Measurements from ENCODE around the gene ZNF358. TPM values are rescaled to one million over a fixed set of nuclear protein-coding genes. Genes with fewer than 3 reads are reported as not detected.
"Not testable (repeated sequence)": the region's sequence is repeated elsewhere in the genome, so short reads cannot be mapped to it uniquely, and the experiment has no call there.

ZNF358 gene
- total and polyA plus RNA-seq, 7 donors = 29.3 to 120 (median 64.5) TPM

DNA sequence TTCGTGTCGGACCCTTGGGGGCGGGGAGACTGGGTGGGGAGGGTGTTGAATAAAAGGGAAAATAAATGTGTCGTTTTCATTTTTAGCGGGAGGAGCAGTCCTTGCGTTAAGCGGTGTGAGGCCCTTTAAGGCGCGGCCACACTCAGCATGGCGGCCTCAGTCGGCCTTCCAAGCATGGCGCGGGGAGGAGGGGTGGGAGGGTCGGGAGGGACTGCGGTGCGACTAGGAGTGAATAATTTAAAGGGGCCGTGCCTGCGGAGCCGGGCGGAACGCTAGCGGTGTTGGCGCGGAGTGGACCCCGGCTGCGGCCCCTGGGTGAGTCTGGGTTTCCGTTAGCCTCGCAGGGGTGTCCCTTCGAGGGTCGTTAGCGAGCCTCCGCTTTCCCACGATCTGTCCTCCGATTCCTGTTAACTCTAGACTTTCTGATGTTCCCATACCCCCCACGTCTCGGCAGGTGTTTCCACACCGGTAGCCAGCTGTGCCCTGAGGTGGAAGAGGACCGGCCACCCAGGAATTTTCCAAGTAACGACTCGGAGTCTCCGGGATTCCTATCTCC lies 18.1 kb downstream of the ZNF358 start:
- 0% methylated on average over 41 of the region's 41 CpGs for WGBS, 2 donors
- Histone ChIP-seq H3K4me1 (peaks cover 0 to 27% (median 16%) of the 10 kb centered on the region in 4 donors), H3K27me3 (no peaks in the 10 kb centered on the region), H3K27ac (peak overlapping the region; percentile 87 to 97 (median 96)), H3K9me3 (no peaks in the 10 kb centered on the region), H3K4me3 (peak overlapping the region; percentile 72 to 89 (median 84)), H3K36me3 (peaks cover 0 to 42% (median 17%) of the 10 kb centered on the region in 4 donors)
- DNase-seq = peak; percentile 95
- intact Hi-C loops (cut with DNase I) = loop anchor here (10.0 kb wide), 1 partner anchor 799 kb away; the partner anchor contains the start of genes GPR108 and TRIP10
- TF ChIP-seq POLR2A (IDR thresholded peaks at IDR 0.05) (peak; percentile 57 to 70), EP300 (IDR thresholded peaks at IDR 0.05) (no peak), POLR2AphosphoS5 (IDR thresholded peaks at IDR 0.05) (peak; percentile 87 to 95 (median 89))
- TF ChIP-seq, protein P1, sequence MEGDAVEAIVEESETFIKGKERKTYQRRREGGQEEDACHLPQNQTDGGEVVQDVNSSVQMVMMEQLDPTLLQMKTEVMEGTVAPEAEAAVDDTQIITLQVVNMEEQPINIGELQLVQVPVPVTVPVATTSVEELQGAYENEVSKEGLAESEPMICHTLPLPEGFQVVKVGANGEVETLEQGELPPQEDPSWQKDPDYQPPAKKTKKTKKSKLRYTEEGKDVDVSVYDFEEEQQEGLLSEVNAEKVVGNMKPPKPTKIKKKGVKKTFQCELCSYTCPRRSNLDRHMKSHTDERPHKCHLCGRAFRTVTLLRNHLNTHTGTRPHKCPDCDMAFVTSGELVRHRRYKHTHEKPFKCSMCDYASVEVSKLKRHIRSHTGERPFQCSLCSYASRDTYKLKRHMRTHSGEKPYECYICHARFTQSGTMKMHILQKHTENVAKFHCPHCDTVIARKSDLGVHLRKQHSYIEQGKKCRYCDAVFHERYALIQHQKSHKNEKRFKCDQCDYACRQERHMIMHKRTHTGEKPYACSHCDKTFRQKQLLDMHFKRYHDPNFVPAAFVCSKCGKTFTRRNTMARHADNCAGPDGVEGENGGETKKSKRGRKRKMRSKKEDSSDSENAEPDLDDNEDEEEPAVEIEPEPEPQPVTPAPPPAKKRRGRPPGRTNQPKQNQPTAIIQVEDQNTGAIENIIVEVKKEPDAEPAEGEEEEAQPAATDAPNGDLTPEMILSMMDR (IDR thresholded peaks at IDR 0.05) = no peak

DNA sequence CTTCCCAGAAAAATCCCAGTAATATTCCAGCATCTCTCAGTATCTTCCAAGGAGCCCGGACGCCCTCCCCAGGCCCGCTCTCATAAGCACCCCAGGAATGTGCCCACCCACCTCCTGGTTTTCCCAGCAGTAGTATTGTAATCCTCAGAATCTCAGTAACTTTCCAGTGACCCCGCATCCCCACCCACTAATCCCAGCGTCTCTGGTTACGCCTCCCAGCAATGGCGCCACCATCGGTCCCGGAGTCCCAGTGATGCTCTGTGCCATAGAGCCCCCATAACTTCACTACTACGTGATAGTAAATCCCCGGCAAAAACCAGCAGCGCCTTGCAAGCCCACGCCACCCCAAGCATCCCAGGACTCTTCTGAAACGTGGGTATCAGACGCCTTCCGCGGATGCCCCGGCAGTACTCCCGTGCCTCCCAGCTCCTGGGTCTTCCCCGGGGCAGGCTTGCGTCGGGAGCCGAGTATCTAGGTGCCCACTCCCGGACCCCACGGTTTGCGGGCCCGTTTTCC lies 18.7 kb downstream of the ZNF358 start:
- intact Hi-C loops (cut with DNase I) = loop anchor here (1.0 to 10.0 kb wide), 4 partner anchors 17 to 800 kb away; partner anchors contain the start of genes GPR108, PEX11G and TRIP10
- DNase-seq = peak; percentile 92
- Histone ChIP-seq H3K9me3 (no peaks in the 10 kb centered on the region), H3K36me3 (peaks cover 0 to 42% (median 16%) of the 10 kb centered on the region in 4 donors), H3K27ac (peak overlapping the region; percentile 87 to 97 (median 96)), H3K4me3 (peak overlapping the region; percentile 72 to 89 (median 84)), H3K4me1 (peaks cover 0 to 27% (median 16%) of the 10 kb centered on the region in 4 donors), H3K27me3 (no peaks in the 10 kb centered on the region)
- 0 to 1% methylated on average over 27 of the region's 27 CpGs for WGBS, 2 donors
- TF ChIP-seq EP300 (IDR thresholded peaks at IDR 0.05) (no peak), POLR2AphosphoS5 (IDR thresholded peaks at IDR 0.05) (peak in 1 of 4 donors; percentile 31)

DNA sequence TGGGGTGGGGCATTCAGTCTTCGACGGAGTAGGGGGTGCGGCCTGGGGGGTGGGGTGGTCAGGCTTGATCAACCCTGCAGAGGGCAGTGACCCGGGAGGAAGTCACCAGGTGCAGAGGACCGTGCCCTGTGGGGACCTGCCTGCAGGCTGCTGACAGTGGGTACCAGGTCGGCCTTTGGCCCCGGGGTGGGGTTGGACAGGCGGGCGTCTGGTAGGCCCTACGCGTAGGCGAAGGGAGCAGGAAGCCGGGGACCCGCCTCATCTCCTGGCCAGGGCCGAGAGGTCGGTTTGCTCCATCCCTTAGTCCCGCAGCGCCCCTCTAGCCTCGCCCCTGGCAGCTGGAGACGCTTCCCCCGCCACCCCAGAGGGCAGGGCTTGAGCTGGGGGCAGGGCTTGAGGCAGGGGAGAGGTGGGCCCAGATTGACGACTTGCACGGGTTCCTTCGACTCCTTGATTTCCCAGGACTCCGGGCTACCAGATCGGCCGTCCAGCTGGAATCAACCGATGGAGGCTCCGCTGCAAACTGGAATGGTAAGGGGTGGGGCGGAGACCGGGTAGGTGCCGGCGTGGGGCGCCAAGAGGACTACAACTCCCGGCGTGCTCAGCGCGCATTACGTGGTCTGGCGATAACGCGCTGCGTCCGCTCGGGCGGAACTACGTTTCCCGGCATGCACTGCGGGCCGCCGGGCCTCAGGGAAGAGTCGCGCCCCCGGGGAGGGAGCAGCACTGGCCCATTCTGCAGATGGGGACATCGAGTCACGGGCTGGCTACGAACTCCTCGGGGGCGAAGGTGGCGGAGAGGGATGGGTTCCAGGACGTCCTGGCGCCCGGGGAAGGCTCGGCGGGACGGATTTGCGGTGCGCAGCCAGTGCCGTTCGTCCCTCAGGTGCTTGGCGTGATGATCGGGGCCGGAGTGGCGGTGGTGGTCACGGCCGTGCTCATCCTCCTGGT lies 19.4 kb downstream of the ZNF358 start, which contains the start of gene PNPLA6:
Gene PNPLA6 (plus strand): TSS at position 671 of the 951 bp plus-strand sequence. CDS start 72 bp downstream, at position 743.
- peak within 1 kb of the TSS; percentile 87 to 97 (median 96) for H3K27ac ChIP-seq
- peak; percentile 46 to 69 for TF ChIP-seq POLR2A (IDR thresholded peaks at IDR 0.05)
- TF ChIP-seq EP300 (IDR thresholded peaks at IDR 0.05) = no peak
- peak; percentile 86 to 95 (median 90) for TF ChIP-seq POLR2AphosphoS5 (IDR thresholded peaks at IDR 0.05)
- TF ChIP-seq, protein P1 (IDR thresholded peaks at IDR 0.05) = no peak
- peaks cover 0 to 27% (median 16%) of the 10 kb centered on the region in 4 donors for H3K4me1 ChIP-seq
- 0% methylated on average over 76 of the region's 76 CpGs for WGBS, 2 donors
- H3K27me3 ChIP-seq = no peaks in the 10 kb centered on the region
- H3K4me3 ChIP-seq = peak within 1 kb of the TSS; percentile 72 to 89 (median 84)
- H3K36me3 ChIP-seq = peaks cover 0 to 42% (median 18%) of the 10 kb centered on the region in 4 donors
- DNase-seq = peak; percentile 98
- intact Hi-C loops (cut with DNase I) = loop anchor here (1.0 to 10.0 kb wide), 4 partner anchors 16 to 801 kb away; partner anchors contain the start of genes GPR108, PEX11G and TRIP10
- no peaks in the 10 kb centered on the region for H3K9me3 ChIP-seq

DNA sequence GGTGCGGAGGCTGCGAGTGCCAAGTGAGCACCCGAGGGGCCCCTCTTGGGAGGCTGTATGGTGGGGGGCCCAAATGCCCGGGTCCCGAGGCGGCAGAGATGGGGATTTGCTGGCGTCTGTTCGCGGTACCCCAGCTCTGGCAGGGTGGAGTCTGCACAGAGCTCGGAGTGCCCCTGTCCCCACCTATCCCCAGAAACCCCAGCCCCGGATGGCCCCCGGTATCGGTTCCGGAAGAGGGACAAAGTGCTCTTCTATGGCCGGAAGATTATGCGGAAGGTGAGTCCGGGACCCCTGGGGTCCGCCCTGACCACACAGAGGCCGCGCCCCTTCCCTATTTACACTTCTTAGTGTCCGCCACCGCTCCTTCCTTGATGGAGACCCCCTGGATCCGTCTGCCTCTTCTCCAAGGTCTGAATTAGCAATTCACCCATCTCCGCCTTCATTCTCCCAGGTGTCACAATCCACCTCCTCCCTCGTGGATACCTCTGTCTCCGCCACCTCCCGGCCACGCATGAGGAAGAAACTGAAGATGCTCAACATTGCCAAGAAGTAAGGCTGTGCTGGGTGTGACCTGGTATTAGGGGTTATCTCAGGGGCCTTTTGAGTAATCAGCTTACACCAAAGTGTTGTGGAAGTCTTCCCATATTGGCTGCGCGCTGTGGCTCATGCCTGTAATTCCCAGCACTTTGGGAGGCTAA lies 20.2 kb downstream of the ZNF358 start:
- no peaks in the 10 kb centered on the region for H3K9me3 ChIP-seq
- intact Hi-C loops (cut with DNase I) = loop anchor here (1.0 to 10.0 kb wide), 4 partner anchors 15 to 801 kb away; partner anchors contain the start of genes GPR108, PEX11G and TRIP10
- H3K4me1 ChIP-seq = peaks cover 0 to 27% (median 16%) of the 10 kb centered on the region in 4 donors
- TF ChIP-seq, protein P1 (IDR thresholded peaks at IDR 0.05) = no peak
- no peak for TF ChIP-seq POLR2A (IDR thresholded peaks at IDR 0.05)
- no peak for TF ChIP-seq POLR2AphosphoS5 (IDR thresholded peaks at IDR 0.05)
- no peak for TF ChIP-seq EP300 (IDR thresholded peaks at IDR 0.05)
- no peaks in the 10 kb centered on the region for H3K27me3 ChIP-seq
- peaks cover under 1 to 42% (median 26%) of the 10 kb centered on the region in 4 donors for H3K36me3 ChIP-seq
- H3K4me3 ChIP-seq = peak overlapping the region; percentile 72 to 89 (median 84)
- H3K27ac ChIP-seq = peak overlapping the region; percentile 87 to 97 (median 96)
- 12 to 20% methylated on average over 30 of the region's 30 CpGs for WGBS, 2 donors
- no peak for DNase-seq

DNA sequence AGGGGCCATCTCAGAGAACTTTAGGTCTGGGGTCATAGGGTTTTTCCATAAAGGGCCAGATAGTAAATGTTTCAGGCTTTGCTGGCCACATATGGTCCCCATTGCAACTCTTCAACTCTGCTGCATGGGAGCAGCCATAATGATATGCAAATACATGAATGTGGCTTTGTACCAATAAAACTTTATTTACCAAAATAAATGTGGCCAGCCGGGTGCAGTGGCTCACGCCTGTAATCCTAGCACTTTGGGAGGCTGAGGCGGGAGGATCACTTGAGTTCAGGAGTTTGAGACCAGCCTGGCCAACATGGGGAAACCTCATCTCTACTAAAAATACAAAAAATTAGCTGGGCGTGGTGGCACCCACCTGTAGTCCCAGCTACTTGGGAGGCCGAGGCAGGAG lies 23.1 kb downstream of the ZNF358 start:
- H3K27ac ChIP-seq, H3K9me3 ChIP-seq, DNase-seq, H3K4me3 ChIP-seq, H3K27me3 ChIP-seq: not testable (repeated sequence)
- 96 to 97% methylated on average over 5 of the region's 5 CpGs for WGBS, 2 donors
- Histone ChIP-seq H3K4me1 (peaks cover 0 to 18% (median 8%) of the 10 kb centered on the region in 4 donors), H3K36me3 (peaks cover 18 to 68% (median 50%) of the 10 kb centered on the region in 4 donors)
- intact Hi-C loops (cut with DNase I) = loop anchor here (5.0 to 10.0 kb wide), 3 partner anchors 52 to 804 kb away; partner anchors contain the start of genes GPR108, PEX11G and TRIP10

All from sigmoid colon (tissue), 7 donors.